GM19043 (cell line): ENCODE results near the gene ZFP2.

Experiments used
- ATAC-seq: cut with Tn5 transposase; IDR thresholded peaks from one replicate; pipeline ENCODE4 v1.9.1; 2021; ENCODE audit warnings: low read depth; ENCODE audit not compliant: unreplicated experiment

Gene ZFP2

DNA sequence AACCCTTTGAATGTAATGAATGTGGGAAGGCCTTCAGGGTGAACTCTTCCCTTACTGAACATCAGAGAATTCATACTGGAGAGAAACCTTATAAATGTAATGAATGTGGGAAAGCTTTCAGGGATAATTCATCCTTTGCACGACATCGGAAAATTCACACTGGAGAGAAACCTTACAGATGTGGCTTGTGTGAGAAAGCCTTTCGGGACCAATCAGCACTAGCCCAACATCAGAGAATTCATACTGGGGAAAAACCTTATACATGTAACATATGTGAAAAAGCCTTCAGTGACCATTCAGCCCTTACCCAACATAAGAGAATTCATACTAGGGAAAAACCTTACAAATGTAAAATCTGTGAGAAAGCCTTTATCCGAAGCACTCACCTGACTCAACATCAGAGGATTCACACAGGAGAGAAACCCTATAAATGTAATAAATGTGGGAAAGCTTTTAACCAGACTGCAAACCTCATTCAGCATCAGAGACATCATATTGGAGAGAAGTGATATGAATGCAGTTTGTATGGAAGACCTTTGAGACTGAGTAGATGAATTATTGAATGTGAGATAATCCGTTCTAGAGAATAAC lies 69.8 kb downstream of the ZFP2 start:
- no peak for ATAC-seq

DNA sequence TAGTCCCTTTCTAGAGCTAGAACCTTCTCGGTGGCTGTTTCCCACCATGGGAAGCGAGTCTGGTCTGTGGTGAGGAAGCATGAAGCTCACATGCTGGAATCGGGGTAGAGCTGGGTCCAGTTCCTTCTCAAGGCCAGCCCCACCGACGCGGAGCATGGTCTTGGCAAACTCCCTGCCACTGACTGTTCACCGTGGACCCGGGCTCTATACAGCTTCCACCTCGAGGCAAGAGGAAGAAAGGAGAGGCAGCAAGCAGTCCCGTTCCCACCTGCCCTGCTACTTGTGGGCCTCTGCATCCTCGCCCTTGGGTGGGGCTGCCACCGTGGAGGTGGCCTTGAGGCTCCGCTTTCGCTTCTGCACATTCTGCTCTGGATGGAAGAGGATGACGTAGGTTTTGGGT lies 85.7 kb downstream of the ZFP2 start:
- ATAC-seq, result no peak
